Thymus (tissue), 14 donors: ENCODE measurements around the gene TIAL1. TPM values are rescaled to one million over a fixed set of nuclear protein-coding genes. Genes with fewer than 3 reads are reported as not detected.

Experiments used
- DNase-seq, 9 donors: peaks; one replicate each; pipeline ENCODE4 v3.0.0-alpha.2; 2013; ENCODE audit warnings: low spot score in 9 of 9, low read depth in 6 of 9, missing footprints in 1 of 9
- H3K27ac ChIP-seq, 2 donors: one replicate each; pipeline ENCODE4 v1.5.1; 2013; ENCODE audit warnings: control low read depth in 1 of 2, low read depth in 1 of 2, low read length in 1 of 2, mild to moderate bottlenecking in 1 of 2, moderate library complexity in 1 of 2
- H3K27me3 ChIP-seq, 2 donors: one replicate each; pipeline ENCODE4 v1.5.1; 2013; ENCODE audit warnings: low read length in 1 of 2; ENCODE audit not compliant: control insufficient read depth in 2 of 2, insufficient read depth in 1 of 2
- H3K36me3 ChIP-seq, 2 donors: one replicate each; pipeline ENCODE4 v1.5.1; 2013; ENCODE audit warnings: low read length in 1 of 2, mild to moderate bottlenecking in 1 of 2, moderate library complexity in 1 of 2; ENCODE audit not compliant: control insufficient read depth in 2 of 2, insufficient read depth in 2 of 2
- H3K4me1 ChIP-seq, 2 donors: one replicate each; pipeline ENCODE4 v1.5.1; 2013; ENCODE audit warnings: low read length in 2 of 2; ENCODE audit not compliant: control insufficient read depth in 2 of 2, insufficient read depth in 2 of 2
- H3K4me3 ChIP-seq, 2 donors: one replicate each; pipeline ENCODE4 v1.5.1; 2013; ENCODE audit warnings: low read length in 2 of 2, control low read depth in 1 of 2, mild to moderate bottlenecking in 1 of 2
- H3K9me3 ChIP-seq, 2 donors: one replicate each; pipeline ENCODE4 v1.5.1; 2013; ENCODE audit warnings: low read length in 1 of 2, mild to moderate bottlenecking in 1 of 2; ENCODE audit not compliant: control insufficient read depth in 2 of 2, insufficient read depth in 1 of 2
- WGBS: extraction: QIAGEN DNeasy Blood & Tissue Kit; methylation state at CpG from one replicate; pipeline ENCODE4 v1.1.7; 2013; 5-methylcytosine and 5-hydroxymethylcytosine counted together
- long read RNA-seq, 10 donors: transcript quantifications; one replicate each; lab custom pipeline, GENCODE V29; 2026
- polyA plus RNA-seq: library from polyadenylated mRNA; stranded (reverse); fragments of 200-250 nt; gene quantifications from one replicate; pipeline ENCODE4 v1.2.3, GENCODE V29; 2013
- total RNA-seq: library from RNA; stranded (reverse); fragments of 120-200 nt; gene quantifications from one replicate; pipeline ENCODE4 v1.2.4, GENCODE V29; 2013
- donor health status: healthy.

Gene TIAL1
- 42.6 TPM for total RNA-seq
- polyA plus RNA-seq = 128 TPM
- long read RNA-seq, donor 1, full-length matches to known transcripts = 2 of 2 reads
- long read RNA-seq, donor 1, partial matches to known transcripts = 0 of 2 reads
- long read RNA-seq, donor 1, other reads (novel, unspliced or antisense) = 0 of 2 reads
- long read RNA-seq, donor 2 = 0 reads
- long read RNA-seq, donor 3, full-length matches to known transcripts = 25 of 33 reads
- long read RNA-seq, donor 3, partial matches to known transcripts = 8 of 33 reads
- long read RNA-seq, donor 3, other reads (novel, unspliced or antisense) = 0 of 33 reads
- long read RNA-seq, donor 4, full-length matches to known transcripts = 6 of 6 reads
- long read RNA-seq, donor 4, partial matches to known transcripts = 0 of 6 reads
- long read RNA-seq, donor 4, other reads (novel, unspliced or antisense) = 0 of 6 reads
- long read RNA-seq, donor 5, full-length matches to known transcripts = 20 of 30 reads
- long read RNA-seq, donor 5, partial matches to known transcripts = 10 of 30 reads
- long read RNA-seq, donor 5, other reads (novel, unspliced or antisense) = 0 of 30 reads
- long read RNA-seq, donor 6, full-length matches to known transcripts = 10 of 20 reads
- long read RNA-seq, donor 6, partial matches to known transcripts = 10 of 20 reads
- long read RNA-seq, donor 6, other reads (novel, unspliced or antisense) = 0 of 20 reads
- long read RNA-seq, donor 7, full-length matches to known transcripts = 18 of 18 reads
- long read RNA-seq, donor 7, partial matches to known transcripts = 0 of 18 reads
- long read RNA-seq, donor 7, other reads (novel, unspliced or antisense) = 0 of 18 reads
- long read RNA-seq, donor 8, full-length matches to known transcripts = 10 of 10 reads
- long read RNA-seq, donor 8, partial matches to known transcripts = 0 of 10 reads
- long read RNA-seq, donor 8, other reads (novel, unspliced or antisense) = 0 of 10 reads
- long read RNA-seq, donor 9, full-length matches to known transcripts = 9 of 23 reads
- long read RNA-seq, donor 9, partial matches to known transcripts = 14 of 23 reads
- long read RNA-seq, donor 9, other reads (novel, unspliced or antisense) = 0 of 23 reads
- long read RNA-seq, donor 10, full-length matches to known transcripts = 14 of 14 reads
- long read RNA-seq, donor 10, partial matches to known transcripts = 0 of 14 reads
- long read RNA-seq, donor 10, other reads (novel, unspliced or antisense) = 0 of 14 reads

GRCh38 chr10:119596537-119597404, at the start of gene TIAL1:
Gene TIAL1 (minus strand): TSS chr10:119596964. CDS start chr10:119596465, 499 bp downstream.
- DNase-seq = peak; percentile 89 to 98 (median 96)
- Histone ChIP-seq H3K36me3 (peaks cover 0 to 6% of the 10 kb centered on the region in 2 donors), H3K9me3 (no peaks in the 10 kb centered on the region), H3K27me3 (no peaks in the 10 kb centered on the region), H3K4me1 (peaks cover 19% of the 10 kb centered on the region in 2 donors), H3K4me3 (peak within 1 kb of the TSS; percentile 64 to 81), H3K27ac (peak within 1 kb of the TSS; percentile 94 to 99)
- under 1% methylated on average over 66 of the region's 66 CpGs for WGBS

GRCh38 chr10:119644994-119645393, 48.2 kb upstream of the TIAL1 start:
- peaks cover 0 to 10% of the 10 kb centered on the region in 2 donors for H3K9me3 ChIP-seq
- WGBS = 98% methylated on average over 3 of the region's 3 CpGs

GRCh38 chr10:119644205-119644814, 47.5 kb upstream of the TIAL1 start:
- no peaks in the 10 kb centered on the region for H3K4me1 ChIP-seq
- no peak overlapping the region for H3K27ac ChIP-seq
- peaks cover 0 to 10% of the 10 kb centered on the region in 2 donors for H3K9me3 ChIP-seq
- no peaks in the 10 kb centered on the region for H3K36me3 ChIP-seq
- no peak for DNase-seq
- no peak overlapping the region for H3K4me3 ChIP-seq
- H3K27me3 ChIP-seq = no peaks in the 10 kb centered on the region
- WGBS = 83% methylated on average over 15 of the region's 15 CpGs

More at GRCh38 chr10:119644994-119645393, 48.2 kb upstream of the TIAL1 start:
- Histone ChIP-seq H3K27ac (no peak overlapping the region), H3K4me3 (no peak overlapping the region), H3K36me3 (no peaks in the 10 kb centered on the region), H3K4me1 (no peaks in the 10 kb centered on the region), H3K27me3 (no peaks in the 10 kb centered on the region)
- DNase-seq = no peak

- no peak overlapping the region for H3K27ac ChIP-seq
Observed at GRCh38 chr10:119643306-119644204, 46.8 kb upstream of the TIAL1 start.

GRCh38 chr10:119642556-119643111, 45.9 kb upstream of the TIAL1 start:
- H3K4me3 ChIP-seq = no peak overlapping the region
- no peak overlapping the region for H3K27ac ChIP-seq
- H3K36me3 ChIP-seq = no peaks in the 10 kb centered on the region
- no peak for DNase-seq
- no peaks in the 10 kb centered on the region for H3K27me3 ChIP-seq
- H3K4me1 ChIP-seq = no peaks in the 10 kb centered on the region
- 65% methylated on average over 2 of the region's 2 CpGs for WGBS
- H3K9me3 ChIP-seq = peaks cover 0 to 10% of the 10 kb centered on the region in 2 donors

More at GRCh38 chr10:119643306-119644204, 46.8 kb upstream of the TIAL1 start:
- no peak for DNase-seq
- H3K9me3 ChIP-seq = peaks cover 0 to 10% of the 10 kb centered on the region in 2 donors
- no peaks in the 10 kb centered on the region for H3K27me3 ChIP-seq
- no peak overlapping the region for H3K4me3 ChIP-seq
- no peaks in the 10 kb centered on the region for H3K4me1 ChIP-seq
- WGBS = 90% methylated on average over 15 of the region's 15 CpGs
- no peaks in the 10 kb centered on the region for H3K36me3 ChIP-seq

- Histone ChIP-seq H3K9me3 (peaks cover 0 to 10% of the 10 kb centered on the region in 2 donors), H3K27me3 (no peaks in the 10 kb centered on the region), H3K4me3 (no peak overlapping the region), H3K4me1 (no peaks in the 10 kb centered on the region), H3K36me3 (no peaks in the 10 kb centered on the region), H3K27ac (no peak overlapping the region)
- no peak for DNase-seq
- WGBS = 96% methylated on average over 8 of the region's 8 CpGs
Observed at GRCh38 chr10:119640875-119641526, 44.2 kb upstream of the TIAL1 start.

GRCh38 chr10:119640384-119640783, 43.6 kb upstream of the TIAL1 start:
- Histone ChIP-seq H3K4me3 (no peak overlapping the region), H3K27ac (no peak overlapping the region), H3K36me3 (no peaks in the 10 kb centered on the region), H3K27me3 (no peaks in the 10 kb centered on the region), H3K4me1 (no peaks in the 10 kb centered on the region), H3K9me3 (peaks cover 0 to 9% of the 10 kb centered on the region in 2 donors)
- no peak for DNase-seq
- 99% methylated on average over 6 of the region's 6 CpGs for WGBS
